GF-D8 (cell line): Measurements from ENCODE around the gene CPT1A.
"Not testable (repeated sequence)": the region's sequence is repeated elsewhere in the genome, so short reads cannot be mapped to it uniquely, and the experiment has no call there.

Source experiments
- DNase-seq: peaks from one replicate; lab custom pipeline; 2025; lab: John Stamatoyannopoulos, UW

CPT1A gene

DNA sequence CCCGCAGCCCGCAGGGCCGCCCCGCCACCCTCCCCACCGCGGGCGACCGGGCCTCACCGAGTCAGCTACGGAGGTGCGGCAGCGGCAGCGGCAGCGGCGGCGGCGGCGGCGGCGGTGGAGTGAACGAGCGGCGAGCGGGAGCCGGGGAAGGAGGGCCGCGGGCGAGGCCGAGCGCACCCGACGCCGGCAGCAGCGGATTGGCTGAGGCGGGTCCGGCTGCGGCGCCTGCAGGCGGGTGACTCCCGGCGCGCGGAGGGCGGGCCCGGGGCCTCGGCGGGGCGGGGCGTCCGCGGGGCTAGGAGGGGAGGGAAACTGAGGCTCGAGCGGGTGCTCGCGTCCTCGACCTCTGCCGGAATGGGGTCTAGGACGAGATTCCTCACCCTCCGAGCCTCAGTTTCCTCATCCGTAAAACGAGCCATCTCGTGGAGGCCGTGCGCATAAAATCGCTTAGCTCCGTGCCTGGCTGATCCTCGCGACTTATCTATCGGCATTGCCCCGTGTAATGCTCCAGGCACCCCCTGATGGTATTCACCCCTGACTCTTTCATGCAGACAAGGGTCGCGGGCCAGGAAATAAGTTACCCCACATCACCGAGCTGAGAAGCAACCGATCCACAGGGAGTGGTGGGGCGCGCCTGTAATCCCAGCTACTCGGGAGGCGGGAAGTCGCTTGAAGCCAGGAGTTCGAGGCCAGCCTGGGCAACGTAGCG is at the start of gene CPT1A:
TSS of gene CPT1A (minus strand) at position 199 of the 709 bp plus-strand sequence. CDS start 26,442 bp downstream, outside the sequence.
- DNase-seq: peak; percentile 38

DNA sequence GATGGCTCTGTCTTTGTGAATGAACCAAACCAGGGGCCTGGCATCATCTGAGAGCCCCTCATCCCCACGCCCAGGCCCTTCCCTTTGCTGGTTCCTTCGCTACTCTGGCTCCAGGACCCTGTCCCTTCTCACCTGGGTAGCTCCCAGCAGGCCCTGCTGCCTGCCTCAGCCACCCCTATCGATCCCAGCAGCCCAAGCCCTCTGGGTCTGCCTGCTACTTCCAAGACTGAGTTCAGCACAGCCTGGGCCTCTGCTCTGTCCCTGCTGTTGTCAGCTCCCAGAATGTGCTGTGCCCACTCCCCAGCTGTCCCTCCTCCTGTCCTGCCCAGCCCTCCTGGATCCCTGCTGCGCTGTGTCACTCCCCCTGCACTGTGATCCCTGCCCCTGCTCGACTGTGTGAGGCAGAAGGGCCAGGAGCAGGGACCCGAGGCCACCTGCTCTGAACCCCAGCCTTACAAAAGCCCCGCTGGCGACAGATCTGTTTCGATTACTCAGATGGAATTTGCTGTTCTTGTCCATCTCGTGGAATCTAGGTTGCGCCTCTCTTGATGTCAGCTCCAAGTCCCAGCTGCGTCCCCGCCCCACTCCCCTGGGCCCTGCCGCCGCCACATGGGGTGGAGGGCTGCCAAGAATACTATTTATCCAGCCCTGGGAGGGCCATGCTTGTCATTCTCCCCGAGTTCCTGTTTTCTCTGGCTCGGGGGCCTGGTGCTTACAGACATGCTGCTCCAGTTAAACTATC is 48.9 kb upstream of the CPT1A start:
- no peak for DNase-seq

GRCh38 chr11:68889948-68890446 is 48.3 kb upstream of the CPT1A start:
- no peak for DNase-seq

DNA sequence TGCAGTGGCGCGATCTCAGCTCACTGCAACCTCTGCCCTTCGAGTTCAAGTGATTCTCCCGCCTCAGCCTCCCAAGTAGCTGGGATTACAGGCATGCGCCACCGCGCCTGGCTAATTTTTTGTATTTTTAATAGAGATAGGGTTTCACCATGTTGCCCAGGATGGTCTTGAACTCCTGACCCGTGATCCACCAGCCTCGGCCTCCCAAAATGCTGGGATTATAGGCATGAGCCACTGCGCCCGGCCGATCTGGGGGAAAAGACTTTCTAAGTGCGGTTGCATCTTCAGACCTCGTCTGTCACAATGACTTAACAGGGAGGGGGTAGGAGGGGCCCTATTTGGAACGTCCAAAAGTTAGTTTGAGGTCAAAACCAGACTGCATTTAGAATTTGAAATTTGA is 43.1 kb upstream of the CPT1A start:
- not testable (repeated sequence) for DNase-seq

DNA sequence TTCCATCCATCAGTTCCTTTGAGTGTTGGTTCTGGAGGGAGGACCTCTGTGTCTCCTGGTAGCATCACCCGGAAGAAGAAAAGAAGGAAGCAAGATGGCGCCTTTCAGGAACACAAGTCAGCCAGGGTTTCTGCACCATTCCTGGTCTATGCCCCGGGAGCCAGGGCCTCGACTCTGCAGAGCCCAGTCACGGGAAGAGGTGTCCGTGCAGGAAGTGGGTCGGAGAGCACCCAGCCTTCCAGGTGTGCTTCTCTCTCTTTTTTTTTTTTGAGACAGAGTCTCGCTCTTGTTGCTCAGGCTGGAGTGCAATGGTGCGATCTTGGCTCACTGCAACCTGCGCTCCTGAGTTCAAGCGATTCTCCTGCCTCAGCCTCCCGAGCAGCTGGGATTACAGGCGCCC is 40.7 kb upstream of the CPT1A start:
- DNase-seq: no peak

DNA sequence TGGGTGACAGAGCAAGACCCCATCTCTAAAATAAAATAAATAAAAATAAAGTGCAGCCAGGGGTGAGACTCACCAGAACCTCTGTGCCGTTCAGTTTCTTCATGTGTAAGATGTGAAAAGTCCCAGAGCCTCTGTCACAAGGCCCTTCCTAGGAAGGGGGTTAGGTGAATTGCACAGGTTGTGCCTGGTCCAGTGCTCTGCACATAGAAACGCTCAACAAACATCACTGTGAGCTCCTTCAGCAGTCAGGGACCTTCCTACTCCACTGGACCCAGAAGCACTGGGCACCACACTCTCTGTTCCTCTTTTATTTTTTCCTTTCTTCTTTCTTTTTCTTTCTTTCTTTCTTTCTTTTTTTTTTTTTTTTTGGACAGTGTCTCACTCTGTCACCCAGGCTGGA is 39.6 kb upstream of the CPT1A start:
- DNase-seq: no peak

DNA sequence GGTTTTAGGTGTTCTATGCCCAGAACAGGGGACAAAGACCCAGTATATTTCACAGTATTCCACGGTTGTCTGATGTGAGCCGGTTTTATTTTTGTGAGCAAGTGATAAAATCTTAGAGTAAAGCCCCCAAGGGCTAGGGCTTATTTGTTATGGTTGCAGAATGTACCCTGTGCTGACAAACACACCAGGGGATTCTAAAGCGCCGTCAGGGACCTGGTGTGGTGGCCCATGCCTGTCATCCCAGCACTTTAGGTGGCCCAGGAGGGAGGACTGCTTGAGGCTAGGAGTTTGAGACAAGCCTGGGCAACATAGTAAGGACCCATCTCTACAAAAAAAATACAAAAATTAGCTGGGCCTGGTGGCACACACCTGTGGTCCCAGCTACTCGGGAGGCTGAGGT is 39.1 kb upstream of the CPT1A start:
- no peak for DNase-seq

- DNase-seq: no peak
These were observed 36.3 kb upstream of the CPT1A start for GRCh38 chr11:68878022-68878421.

- no peak for DNase-seq
These were observed 30.7 kb upstream of the CPT1A start for GRCh38 chr11:68872216-68873003.

- peak; percentile 18 for DNase-seq
These were observed 28.8 kb upstream of the CPT1A start for GRCh38 chr11:68870470-68870869.

- DNase-seq: no peak
These were observed 26.6 kb upstream of the CPT1A start for GRCh38 chr11:68868221-68868835.

GRCh38 chr11:68867066-68867465 is 25.4 kb upstream of the CPT1A start:
- no peak for DNase-seq

DNA sequence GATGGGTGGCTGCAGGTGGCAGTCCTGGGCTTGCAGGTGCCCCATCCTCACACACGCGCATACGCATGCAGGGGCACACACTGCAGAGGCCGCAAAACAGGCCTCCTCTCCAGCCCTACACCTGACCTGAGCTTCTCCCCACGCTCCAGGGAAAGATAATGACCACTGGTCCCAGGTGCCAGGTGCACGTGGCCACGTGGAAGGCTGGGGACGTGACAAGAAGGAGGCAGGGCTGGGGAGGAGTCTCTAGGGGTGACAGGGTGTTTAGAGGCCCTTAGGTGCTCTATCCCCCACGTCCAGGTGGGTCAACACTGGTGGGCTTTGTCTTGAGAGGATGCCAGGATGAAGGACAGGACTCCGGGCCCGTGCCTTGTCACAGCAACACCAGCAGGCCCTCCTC is 23.5 kb upstream of the CPT1A start:
- no peak for DNase-seq

DNA sequence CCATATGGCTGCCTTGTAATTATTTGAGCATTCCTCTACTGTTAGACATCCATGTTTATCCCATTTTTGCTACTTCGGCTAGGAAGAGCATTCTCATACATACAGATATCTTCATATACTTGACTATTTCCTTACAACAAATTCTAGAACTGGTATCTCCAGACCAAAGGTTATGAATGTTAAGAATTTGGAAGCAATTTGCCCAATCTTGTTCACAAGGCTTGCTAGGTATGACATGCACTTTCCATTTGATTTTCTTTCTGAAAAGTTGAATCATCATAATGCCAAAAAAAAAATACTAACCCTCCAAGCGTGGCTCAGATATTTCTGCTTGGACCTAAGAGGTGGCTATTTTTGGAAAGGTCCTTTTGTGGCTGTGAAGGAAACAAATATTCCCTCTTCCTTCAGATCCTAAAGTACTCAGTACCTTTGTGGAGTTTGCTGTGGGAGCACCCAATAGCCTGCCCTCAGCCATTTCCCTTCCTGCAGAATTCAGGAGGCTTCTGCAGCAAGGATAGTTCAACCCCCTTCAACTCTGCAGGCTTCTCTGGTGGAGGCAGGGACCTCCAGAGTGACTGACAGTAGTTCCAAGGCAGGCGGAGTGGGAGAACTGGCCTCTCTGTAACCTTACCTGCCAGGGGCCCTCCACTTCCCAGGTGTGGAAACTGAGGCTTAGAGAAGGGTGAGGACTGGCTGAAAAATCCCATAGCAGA is 22.0 kb upstream of the CPT1A start:
- no peak for DNase-seq

DNA sequence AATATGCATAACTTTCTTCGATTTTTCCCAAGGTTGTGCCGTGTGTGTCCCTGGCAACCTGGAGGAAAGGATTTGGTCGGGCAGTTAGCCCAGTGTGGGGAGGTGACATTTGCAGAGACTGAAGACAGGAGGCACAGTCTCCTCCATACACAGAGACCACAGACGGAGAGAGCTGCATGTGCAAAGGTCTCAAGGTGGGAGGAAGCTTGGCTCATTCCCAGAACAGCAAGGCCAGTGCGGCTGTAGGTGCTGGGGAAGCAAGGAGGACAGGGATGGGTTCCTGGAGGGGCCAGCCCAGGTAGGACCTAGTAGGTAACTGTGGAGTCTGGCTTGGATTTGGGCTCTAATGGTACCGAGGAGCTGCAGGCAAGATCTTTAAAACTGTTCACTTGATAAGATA is 20.7 kb upstream of the CPT1A start:
- no peak for DNase-seq

DNA sequence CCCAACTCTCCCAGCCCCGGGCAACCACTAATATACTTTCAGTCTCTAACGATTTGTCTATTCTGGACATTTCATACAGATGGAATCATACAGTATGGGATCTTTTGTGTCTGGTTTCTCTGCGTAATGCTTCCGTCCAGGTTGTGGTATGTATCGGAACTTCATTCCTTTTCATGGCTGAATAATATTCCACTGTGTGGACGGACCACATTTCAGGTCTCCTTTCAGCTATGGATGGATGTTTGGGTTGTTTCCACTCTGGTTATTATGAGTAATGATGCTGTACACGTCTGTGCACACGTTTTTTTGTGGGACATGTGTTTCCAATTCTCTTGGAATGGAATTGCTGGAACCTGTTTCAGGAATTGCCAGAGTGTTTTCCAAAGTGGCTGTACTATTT is 17.4 kb upstream of the CPT1A start:
- DNase-seq: no peak

GRCh38 chr11:68857037-68857586 is 15.4 kb upstream of the CPT1A start:
- no peak for DNase-seq

DNA sequence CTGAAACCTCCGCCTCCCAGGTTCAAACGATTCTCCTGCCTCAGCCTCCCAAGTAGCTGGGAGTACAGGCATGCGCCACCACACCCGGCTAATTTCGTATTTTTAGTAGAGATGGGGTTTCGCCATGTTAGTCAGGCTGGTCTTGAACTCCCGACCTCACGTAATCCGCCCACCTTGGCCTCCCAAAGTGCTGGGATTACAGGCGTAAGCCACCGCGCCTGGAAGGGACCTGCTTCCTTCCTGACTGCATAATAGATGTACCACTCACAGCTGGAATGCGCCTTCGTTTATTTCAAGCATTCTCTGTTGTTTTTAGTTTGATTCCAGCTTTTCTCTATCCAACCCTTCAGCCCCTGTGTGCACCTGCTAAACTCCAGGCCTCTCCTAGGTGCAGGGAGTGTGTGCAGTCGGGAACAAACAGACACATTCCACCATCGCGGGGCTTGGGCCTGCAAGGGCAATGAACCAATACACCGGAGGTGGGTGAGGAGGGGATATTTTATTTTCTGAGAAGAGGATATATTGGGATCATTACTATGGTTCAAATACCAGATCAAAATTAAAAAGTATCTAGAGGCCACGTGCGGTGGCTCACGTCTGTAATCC is 14.8 kb upstream of the CPT1A start:
- DNase-seq: not testable (repeated sequence)

GRCh38 chr11:68855205-68855981 is 13.7 kb upstream of the CPT1A start:
- DNase-seq: no peak
